ENCODE measurements around the gene RCAN1.
"Not testable (repeated sequence)": the region's sequence is repeated elsewhere in the genome, so short reads cannot be mapped to it uniquely, and the experiment has no call there.

RCAN1 gene

GRCh38 chr21:34568801-34569200 is 46.1 kb downstream of the RCAN1 start:
- not testable (repeated sequence) for DNase-seq

GRCh38 chr21:34567604-34568155 is 47.2 kb downstream of the RCAN1 start:
- no peak for DNase-seq

- DNase-seq = no peak
Observed at GRCh38 chr21:34565238-34565637, 49.7 kb downstream of the RCAN1 start.

GRCh38 chr21:34563370-34563769 is 51.5 kb downstream of the RCAN1 start:
- DNase-seq = not testable (repeated sequence)

GRCh38 chr21:34561806-34562205 is 53.1 kb downstream of the RCAN1 start:
- no peak for DNase-seq

- DNase-seq = no peak
Observed at GRCh38 chr21:34560609-34561008, 54.3 kb downstream of the RCAN1 start.

GRCh38 chr21:34560021-34560420 is 54.9 kb downstream of the RCAN1 start:
- no peak for DNase-seq

- no peak for DNase-seq
Observed at GRCh38 chr21:34559089-34559631, 55.8 kb downstream of the RCAN1 start.

GRCh38 chr21:34558166-34558565 is 56.7 kb downstream of the RCAN1 start:
- DNase-seq = no peak

GRCh38 chr21:34557261-34557660 is 57.7 kb downstream of the RCAN1 start:
- DNase-seq = no peak

- DNase-seq = not testable (repeated sequence)
Observed at GRCh38 chr21:34554670-34555069, 60.2 kb downstream of the RCAN1 start.

- no peak for DNase-seq
Observed at GRCh38 chr21:34554227-34554626, 60.7 kb downstream of the RCAN1 start.

GRCh38 chr21:34553151-34553952 is 61.6 kb downstream of the RCAN1 start:
- DNase-seq = peak; percentile 28

- DNase-seq = no peak
Observed at GRCh38 chr21:34552360-34553098, 62.4 kb downstream of the RCAN1 start.

- no peak for DNase-seq
Observed at GRCh38 chr21:34550182-34550799, 64.6 kb downstream of the RCAN1 start.

GRCh38 chr21:34548781-34549376 is 66.0 kb downstream of the RCAN1 start:
- DNase-seq = no peak

GRCh38 chr21:34546542-34546941 is 68.4 kb downstream of the RCAN1 start:
- no peak for DNase-seq

GRCh38 chr21:34545079-34545884 is 69.6 kb downstream of the RCAN1 start:
- DNase-seq = peak; percentile 29

- DNase-seq = peak; percentile 81
Observed at GRCh38 chr21:34544032-34544496, 70.8 kb downstream of the RCAN1 start.

GRCh38 chr21:34543017-34543416 is 71.9 kb downstream of the RCAN1 start:
- DNase-seq = no peak

- no peak for DNase-seq
Observed at GRCh38 chr21:34540206-34540605, 74.7 kb downstream of the RCAN1 start.

GRCh38 chr21:34537838-34538237 is 77.1 kb downstream of the RCAN1 start:
- DNase-seq = no peak
